ENCODE results near the gene UNK. TPM values are rescaled to one million over a fixed set of nuclear protein-coding genes. Genes with fewer than 3 reads are reported as not detected.

Gene UNK
- total RNA-seq, 1 experiment from 2014 or later: 35.4 TPM

GRCh38 chr17:75824050-75824552 is 39.5 kb downstream of the UNK start:
- Mint-ChIP-seq H3K27ac (no peak overlapping the region), H3K4me1 (peaks cover 11% of the 10 kb centered on the region), H3K9me3 (no peaks in the 10 kb centered on the region), H3K36me3 (peaks cover 28% of the 10 kb centered on the region), H3K27me3 (ENCODE audit: low read depth) (no peaks in the 10 kb centered on the region), H3K4me3 (no peak overlapping the region)
- ChIA-PET POLR2A (no interaction called here), CTCF (interaction anchor here (1.2 to 3.9 kb wide), 2 partner anchors 37 to 70 kb away, joined by 4 to 25 read pairs; no protein-coding TSS in a partner anchor)
- DNase-seq (ENCODE audit: low spot score) (no peak), ATAC-seq (no peak)
- TF ChIP-seq, protein P1, sequence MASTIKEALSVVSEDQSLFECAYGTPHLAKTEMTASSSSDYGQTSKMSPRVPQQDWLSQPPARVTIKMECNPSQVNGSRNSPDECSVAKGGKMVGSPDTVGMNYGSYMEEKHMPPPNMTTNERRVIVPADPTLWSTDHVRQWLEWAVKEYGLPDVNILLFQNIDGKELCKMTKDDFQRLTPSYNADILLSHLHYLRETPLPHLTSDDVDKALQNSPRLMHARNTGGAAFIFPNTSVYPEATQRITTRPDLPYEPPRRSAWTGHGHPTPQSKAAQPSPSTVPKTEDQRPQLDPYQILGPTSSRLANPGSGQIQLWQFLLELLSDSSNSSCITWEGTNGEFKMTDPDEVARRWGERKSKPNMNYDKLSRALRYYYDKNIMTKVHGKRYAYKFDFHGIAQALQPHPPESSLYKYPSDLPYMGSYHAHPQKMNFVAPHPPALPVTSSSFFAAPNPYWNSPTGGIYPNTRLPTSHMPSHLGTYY (CRISPR knock-in tag; IDR thresholded peaks at IDR 0.05): no peak
- TF ChIP-seq OVOL2 (CRISPR knock-in tag; IDR thresholded peaks at IDR 0.05; ENCODE audit: borderline replicate concordance) (no peak), ZNF121 (CRISPR knock-in tag; IDR thresholded peaks at IDR 0.05) (no peak), SMAD3 (CRISPR knock-in tag; IDR thresholded peaks at IDR 0.05; ENCODE audit: borderline replicate concordance) (no peak), HMGA2 (CRISPR knock-in tag; IDR thresholded peaks at IDR 0.05) (no peak)
- TF ChIP-seq, protein P2, sequence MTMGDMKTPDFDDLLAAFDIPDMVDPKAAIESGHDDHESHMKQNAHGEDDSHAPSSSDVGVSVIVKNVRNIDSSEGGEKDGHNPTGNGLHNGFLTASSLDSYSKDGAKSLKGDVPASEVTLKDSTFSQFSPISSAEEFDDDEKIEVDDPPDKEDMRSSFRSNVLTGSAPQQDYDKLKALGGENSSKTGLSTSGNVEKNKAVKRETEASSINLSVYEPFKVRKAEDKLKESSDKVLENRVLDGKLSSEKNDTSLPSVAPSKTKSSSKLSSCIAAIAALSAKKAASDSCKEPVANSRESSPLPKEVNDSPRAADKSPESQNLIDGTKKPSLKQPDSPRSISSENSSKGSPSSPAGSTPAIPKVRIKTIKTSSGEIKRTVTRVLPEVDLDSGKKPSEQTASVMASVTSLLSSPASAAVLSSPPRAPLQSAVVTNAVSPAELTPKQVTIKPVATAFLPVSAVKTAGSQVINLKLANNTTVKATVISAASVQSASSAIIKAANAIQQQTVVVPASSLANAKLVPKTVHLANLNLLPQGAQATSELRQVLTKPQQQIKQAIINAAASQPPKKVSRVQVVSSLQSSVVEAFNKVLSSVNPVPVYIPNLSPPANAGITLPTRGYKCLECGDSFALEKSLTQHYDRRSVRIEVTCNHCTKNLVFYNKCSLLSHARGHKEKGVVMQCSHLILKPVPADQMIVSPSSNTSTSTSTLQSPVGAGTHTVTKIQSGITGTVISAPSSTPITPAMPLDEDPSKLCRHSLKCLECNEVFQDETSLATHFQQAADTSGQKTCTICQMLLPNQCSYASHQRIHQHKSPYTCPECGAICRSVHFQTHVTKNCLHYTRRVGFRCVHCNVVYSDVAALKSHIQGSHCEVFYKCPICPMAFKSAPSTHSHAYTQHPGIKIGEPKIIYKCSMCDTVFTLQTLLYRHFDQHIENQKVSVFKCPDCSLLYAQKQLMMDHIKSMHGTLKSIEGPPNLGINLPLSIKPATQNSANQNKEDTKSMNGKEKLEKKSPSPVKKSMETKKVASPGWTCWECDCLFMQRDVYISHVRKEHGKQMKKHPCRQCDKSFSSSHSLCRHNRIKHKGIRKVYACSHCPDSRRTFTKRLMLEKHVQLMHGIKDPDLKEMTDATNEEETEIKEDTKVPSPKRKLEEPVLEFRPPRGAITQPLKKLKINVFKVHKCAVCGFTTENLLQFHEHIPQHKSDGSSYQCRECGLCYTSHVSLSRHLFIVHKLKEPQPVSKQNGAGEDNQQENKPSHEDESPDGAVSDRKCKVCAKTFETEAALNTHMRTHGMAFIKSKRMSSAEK (CRISPR knock-in tag; IDR thresholded peaks at IDR 0.05; ENCODE audit: borderline replicate concordance): no peak

DNA sequence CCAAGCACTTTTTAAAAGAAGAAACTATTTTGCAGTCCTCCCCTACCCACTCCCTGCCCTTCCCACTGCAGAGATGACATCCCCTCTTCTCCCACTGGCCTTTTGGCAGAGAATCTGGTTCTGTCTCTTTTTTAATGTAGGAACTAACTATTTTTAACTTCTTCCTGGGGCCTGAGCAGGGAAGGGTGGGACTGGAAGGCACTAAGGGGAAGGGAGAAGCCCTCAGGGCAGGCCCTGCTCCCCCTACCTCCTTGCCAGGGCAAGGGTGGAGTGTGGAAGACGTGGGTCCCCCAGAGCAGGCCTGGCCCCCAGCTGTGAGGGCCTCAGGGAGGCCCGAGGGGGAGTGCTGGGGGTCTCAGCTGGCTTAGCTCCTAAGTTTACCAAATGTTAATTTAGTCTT is 40.1 kb downstream of the UNK start:
- Mint-ChIP-seq H3K27me3 (ENCODE audit: low read depth) (no peaks in the 10 kb centered on the region), H3K4me3 (no peak overlapping the region), H3K36me3 (peaks cover 22% of the 10 kb centered on the region; the same call in 1 of the 2 replicates), H3K27ac (no peak overlapping the region), H3K4me1 (peaks cover 11% of the 10 kb centered on the region), H3K9me3 (no peaks in the 10 kb centered on the region)
- TF ChIP-seq, protein P3, sequence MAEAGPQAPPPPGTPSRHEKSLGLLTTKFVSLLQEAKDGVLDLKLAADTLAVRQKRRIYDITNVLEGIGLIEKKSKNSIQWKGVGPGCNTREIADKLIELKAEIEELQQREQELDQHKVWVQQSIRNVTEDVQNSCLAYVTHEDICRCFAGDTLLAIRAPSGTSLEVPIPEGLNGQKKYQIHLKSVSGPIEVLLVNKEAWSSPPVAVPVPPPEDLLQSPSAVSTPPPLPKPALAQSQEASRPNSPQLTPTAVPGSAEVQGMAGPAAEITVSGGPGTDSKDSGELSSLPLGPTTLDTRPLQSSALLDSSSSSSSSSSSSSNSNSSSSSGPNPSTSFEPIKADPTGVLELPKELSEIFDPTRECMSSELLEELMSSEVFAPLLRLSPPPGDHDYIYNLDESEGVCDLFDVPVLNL (CRISPR knock-in tag; IDR thresholded peaks at IDR 0.05; ENCODE audit: borderline replicate concordance, low read depth): no peak
- TF ChIP-seq SOX15 (CRISPR knock-in tag; IDR thresholded peaks at IDR 0.05) (no peak), CDX4 (CRISPR knock-in tag; IDR thresholded peaks at IDR 0.05; ENCODE audit: borderline replicate concordance) (no peak)
- no peak for ATAC-seq
- ChIA-PET CTCF (interaction anchor here (0.7 to 3.9 kb wide), 2 partner anchors 31 to 36 kb away, joined by 3 to 25 read pairs; partner anchors contain the start of gene WBP2), POLR2A (no interaction called here)
- DNase-seq (ENCODE audit: low spot score): no peak

GRCh38 chr17:75825149-75825552 is 40.5 kb downstream of the UNK start:
- ATAC-seq: no peak
- Mint-ChIP-seq H3K27ac (no peak overlapping the region), H3K36me3 (peaks cover 20% of the 10 kb centered on the region; the same call in 1 of the 2 replicates), H3K4me1 (peaks cover 12% of the 10 kb centered on the region), H3K9me3 (no peaks in the 10 kb centered on the region), H3K27me3 (ENCODE audit: low read depth) (no peaks in the 10 kb centered on the region), H3K4me3 (no peak overlapping the region)
- ChIA-PET POLR2A (no interaction called here), CTCF (interaction anchor here (0.7 to 3.9 kb wide), 4 partner anchors 30 to 357 kb away, joined by 3 to 27 read pairs (median 16); partner anchors contain the start of genes GALK1 and WBP2)
- DNase-seq (ENCODE audit: low spot score): no peak
- TF ChIP-seq MYBL2 (CRISPR knock-in tag; IDR thresholded peaks at IDR 0.05) (no peak), HMGA2 (CRISPR knock-in tag; IDR thresholded peaks at IDR 0.05) (no peak), NR2C2 (CRISPR knock-in tag; IDR thresholded peaks at IDR 0.05) (no peak), PRRX2 (CRISPR knock-in tag; IDR thresholded peaks at IDR 0.05) (no peak), IRF2 (CRISPR knock-in tag; IDR thresholded peaks at IDR 0.05; ENCODE audit: borderline replicate concordance, low read depth) (no peak), MLX (CRISPR knock-in tag; IDR thresholded peaks at IDR 0.05) (no peak), NFYB (CRISPR knock-in tag; conservative IDR thresholded peaks at IDR 0.05; ENCODE audit: low read depth) (no peak), ZNF219 (CRISPR knock-in tag; IDR thresholded peaks at IDR 0.05; ENCODE audit: borderline replicate concordance) (no peak)
- TF ChIP-seq, protein P4, sequence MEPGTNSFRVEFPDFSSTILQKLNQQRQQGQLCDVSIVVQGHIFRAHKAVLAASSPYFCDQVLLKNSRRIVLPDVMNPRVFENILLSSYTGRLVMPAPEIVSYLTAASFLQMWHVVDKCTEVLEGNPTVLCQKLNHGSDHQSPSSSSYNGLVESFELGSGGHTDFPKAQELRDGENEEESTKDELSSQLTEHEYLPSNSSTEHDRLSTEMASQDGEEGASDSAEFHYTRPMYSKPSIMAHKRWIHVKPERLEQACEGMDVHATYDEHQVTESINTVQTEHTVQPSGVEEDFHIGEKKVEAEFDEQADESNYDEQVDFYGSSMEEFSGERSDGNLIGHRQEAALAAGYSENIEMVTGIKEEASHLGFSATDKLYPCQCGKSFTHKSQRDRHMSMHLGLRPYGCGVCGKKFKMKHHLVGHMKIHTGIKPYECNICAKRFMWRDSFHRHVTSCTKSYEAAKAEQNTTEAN (CRISPR knock-in tag; IDR thresholded peaks at IDR 0.05): no peak
- TF ChIP-seq, protein P1 (CRISPR knock-in tag; IDR thresholded peaks at IDR 0.05): no peak
- TF ChIP-seq, protein P5, sequence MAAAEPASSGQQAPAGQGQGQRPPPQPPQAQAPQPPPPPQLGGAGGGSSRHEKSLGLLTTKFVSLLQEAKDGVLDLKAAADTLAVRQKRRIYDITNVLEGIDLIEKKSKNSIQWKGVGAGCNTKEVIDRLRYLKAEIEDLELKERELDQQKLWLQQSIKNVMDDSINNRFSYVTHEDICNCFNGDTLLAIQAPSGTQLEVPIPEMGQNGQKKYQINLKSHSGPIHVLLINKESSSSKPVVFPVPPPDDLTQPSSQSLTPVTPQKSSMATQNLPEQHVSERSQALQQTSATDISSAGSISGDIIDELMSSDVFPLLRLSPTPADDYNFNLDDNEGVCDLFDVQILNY (CRISPR knock-in tag; IDR thresholded peaks at IDR 0.05): no peak

Measured in WTC11 (cell line).